ENCODE data around the gene CEMIP. TPM values are rescaled to one million over a fixed set of nuclear protein-coding genes. Genes with fewer than 3 reads are reported as not detected.

CEMIP gene
- total and polyA plus RNA-seq, 2 of the 8 experiments (the other 6 are each of a cell fraction or from before 2014, with no cell fraction given) = 0.11 to 0.60 TPM

GRCh38 chr15:80787316-80787715 is 8.1 kb downstream of the CEMIP start:
- Histone ChIP-seq H2BK12ac (ENCODE audit: low read depth, low read length) (no peak overlapping the region), H3K56ac (replicated peaks; ENCODE audit: insufficient read length, low read depth, low read length) (no peak overlapping the region), H2BK15ac (ENCODE audit: low read length) (no peak overlapping the region), H2BK20ac (ENCODE audit: low read length) (no peak overlapping the region), H4K8ac (ENCODE audit: extremely low read depth, insufficient read depth, low read length) (no peak overlapping the region), H3K9ac (replicated peaks in 1 of 4; ENCODE audit: extremely low read depth in 1 of 4, low read depth in 3 of 4, low read length in 3 of 4) (no peak overlapping the region), H2BK120ac (replicated peaks; ENCODE audit: low read depth, low read length) (no peak overlapping the region), H4K91ac (replicated peaks; ENCODE audit: insufficient read length, low read length) (no peak overlapping the region), H3K27ac (ENCODE audit: low read depth, low read length) (no peak overlapping the region), H3K4me2 (ENCODE audit: insufficient read depth in 1 of 2, low read depth in 2 of 2, low read length in 2 of 2) (no peak overlapping the region), H2AFZ (ENCODE audit: low read length) (no peak overlapping the region), H3K36me3 (ENCODE audit: control insufficient read depth in 2 of 4, insufficient read depth in 4 of 4, low read length in 3 of 4) (no peaks in the 10 kb centered on the region), H2BK5ac (ENCODE audit: low read depth, low read length) (no peak overlapping the region), H3K14ac (ENCODE audit: insufficient read length) (no peak overlapping the region), H3K27me3 (replicated peaks in 1 of 4; ENCODE audit: control insufficient read depth in 3 of 4, extremely low read depth in 1 of 4, insufficient read depth in 3 of 4, low read length in 3 of 4) (peaks cover 0 to 4% (median 0%) of the 10 kb centered on the region in 4 experiments; a peak in 1 of 7 replicates), H3K4me3 (ENCODE audit: extremely low read depth in 1 of 4, insufficient read depth in 2 of 4, low read depth in 3 of 4, low read length in 4 of 4) (no peak overlapping the region), H4K20me1 (replicated peaks in 1 of 2; ENCODE audit: control insufficient read depth in 1 of 2, insufficient read depth in 2 of 2, low read length in 2 of 2) (no peaks in the 10 kb centered on the region), H3K18ac (ENCODE audit: extremely low read depth, low read length) (no peak overlapping the region), H4K5ac (ENCODE audit: insufficient read length, low read depth, low read length) (no peak overlapping the region), H3K9me3 (ENCODE audit: insufficient read depth in 2 of 2, low read depth in 1 of 2, low read length in 1 of 2) (no peaks in the 10 kb centered on the region), H3K23me2 (ENCODE audit: low read depth, low read length) (no peaks in the 10 kb centered on the region), H3K23ac (ENCODE audit: insufficient read length) (no peak overlapping the region), H3K79me1 (ENCODE audit: low read depth, low read length) (no peaks in the 10 kb centered on the region; the same call in 1 of the 2 replicates), H2AK5ac (ENCODE audit: low read depth, low read length) (no peak overlapping the region), H3K79me2 (ENCODE audit: control insufficient read depth in 1 of 2, insufficient read depth in 2 of 2, low read length in 2 of 2) (no peaks in the 10 kb centered on the region), H3K4me1 (replicated peaks in 1 of 4; ENCODE audit: control insufficient read depth in 3 of 4, insufficient read depth in 4 of 4, low read length in 3 of 4) (no peaks in the 10 kb centered on the region), H3K4ac (replicated peaks; ENCODE audit: insufficient read length, low read depth, low read length) (no peak overlapping the region)
- DNase-seq (ENCODE audit: low read depth in 1 of 2, low spot score in 2 of 2) (no peak), FAIRE-seq (no peak)
- TF ChIP-seq MAFK (IDR thresholded peaks at IDR 0.05; ENCODE audit: low read depth, low read length) (no peak), HDAC2 (IDR thresholded peaks at IDR 0.05; ENCODE audit: borderline replicate concordance in 1 of 2, low read depth in 2 of 2, low read length in 2 of 2) (no peak), EZH2 (IDR thresholded peaks at IDR 0.05; ENCODE audit: low read depth, low read length, severe bottlenecking) (no peak), CTCF (IDR thresholded peaks at IDR 0.05; ENCODE audit: control extremely low read depth in 1 of 3, insufficient read depth in 1 of 3, low read depth in 1 of 3, low read length in 3 of 3) (peak; percentile 27 to 37 (median 29)), CTBP2 (IDR thresholded peaks at IDR 0.05; ENCODE audit: borderline replicate concordance, insufficient read depth, insufficient read length, low read length) (no peak), RAD21 (IDR thresholded peaks at IDR 0.05 in 1 of 2, conservative IDR thresholded peaks at IDR 0.05 in 1 of 2; ENCODE audit: low read depth in 2 of 2, low read length in 2 of 2) (peak; percentile 30 to 51), MAX (IDR thresholded peaks at IDR 0.05) (no peak)
- ChIA-PET POLR2A (ENCODE audit: partially characterized antibody) (interaction anchor here (1.1 kb wide), 1 partner anchor 12 kb away, joined by 3 read pairs; no protein-coding TSS in a partner anchor), CTCF (ENCODE audit: partially characterized antibody) (interaction anchor here (0.8 to 5.5 kb wide), 14 partner anchors 7 to 190 kb away, joined by 3 to 31 read pairs (median 4); partner anchors contain the start of gene CEMIP)
- whole genome bisulfite sequencing, 2 experiments (ENCODE audit: extremely low coverage in 1 of 2, insufficient coverage in 1 of 2, insufficient read length in 1 of 2, insufficient replicate concordance in 2 of 2, low coverage in 1 of 2, low lambda C conversion rate in 2 of 2, missing lambda C conversion rate in 1 of 2) = 83% methylated on average over 3 of the region's 3 CpGs; no CpG with 5 or more reads in 1 of the 2 experiments
